ENCODE measurements around the gene THAP12. TPM values are rescaled to one million over a fixed set of nuclear protein-coding genes. Genes with fewer than 3 reads are reported as not detected.

The THAP12 gene
- total RNA-seq, 1 experiment from 2014 or later = 50.5 TPM

GRCh38 chr11:76380159-76380976, 564 bp downstream of the THAP12 start:
- Histone ChIP-seq H3K27ac (ENCODE audit: low read length) (no peak overlapping the region), H3K79me2 (ENCODE audit: low read length) (peaks cover 65% of the 10 kb centered on the region), H3K9ac (ENCODE audit: low read length) (peak overlapping the region; percentile 82), H3K4me2 (ENCODE audit: low read length) (peak overlapping the region; percentile 95), H3K4me3 (ENCODE audit: low read length) (peak overlapping the region; percentile 73), H3K4me1 (ENCODE audit: insufficient read depth, low read length) (peaks cover 21% of the 10 kb centered on the region), H3K27me3 (ENCODE audit: low read length) (no peaks in the 10 kb centered on the region), H3K9me2 (replicated peaks; ENCODE audit: low read length) (no peaks in the 10 kb centered on the region), H3K9me3 (ENCODE audit: low read length) (no peaks in the 10 kb centered on the region), H4K20me1 (ENCODE audit: low read length) (peaks cover 38% of the 10 kb centered on the region), H3F3A (ENCODE audit: low read length, unreplicated experiment) (no peaks in the 10 kb centered on the region), H2AFZ (ENCODE audit: low read length) (peak overlapping the region; percentile 15), H3K36me3 (ENCODE audit: low read depth, low read length) (no peaks in the 10 kb centered on the region)
- POLR2A ChIA-PET (ENCODE audit: unreplicated experiment) = no interaction called here
- no TSS peak for BruUV-seq (replicated peaks)
- DNase-seq (peak; percentile 38), ATAC-seq (peak; percentile 6)
- CTCF ChIA-PET = interaction anchor here (0.6 kb wide), 1 partner anchor 97 kb away, joined by 9 read pairs; no protein-coding TSS in a partner anchor
- TF ChIP-seq EZH2phosphoT487 (IDR thresholded peaks at IDR 0.05; ENCODE audit: borderline replicate concordance, low read length) (no peak), CTCF (conservative IDR thresholded peaks at IDR 0.05; ENCODE audit: low read depth, low read length) (no peak), EZH2 (IDR thresholded peaks at IDR 0.05; ENCODE audit: low read length, unreplicated experiment) (no peak)
- intact Hi-C loops (cut with micrococcal nuclease) = no loop called here

GRCh38 chr11:76379807-76380158, 1.1 kb downstream of the THAP12 start:
- ChIA-PET CTCF (interaction anchor here (0.6 kb wide), 1 partner anchor 98 kb away, joined by 9 read pairs; no protein-coding TSS in a partner anchor), POLR2A (ENCODE audit: unreplicated experiment) (no interaction called here)
- H3K4me1 ChIP-seq (ENCODE audit: insufficient read depth, low read length) = peaks cover 24% of the 10 kb centered on the region
- H3K27ac ChIP-seq (ENCODE audit: low read length) = no peak overlapping the region
- peak overlapping the region; percentile 82 for H3K9ac ChIP-seq (ENCODE audit: low read length)
- peaks cover 44% of the 10 kb centered on the region for H4K20me1 ChIP-seq (ENCODE audit: low read length)
- BruUV-seq (replicated peaks) = TSS peak; percentile 66
- H3K79me2 ChIP-seq (ENCODE audit: low read length) = peaks cover 70% of the 10 kb centered on the region
- peak overlapping the region; percentile 15 for H2AFZ ChIP-seq (ENCODE audit: low read length)
- no peaks in the 10 kb centered on the region for H3K36me3 ChIP-seq (ENCODE audit: low read depth, low read length)
- H3K4me3 ChIP-seq (ENCODE audit: low read length) = peak overlapping the region; percentile 73
- H3K9me2 ChIP-seq (replicated peaks; ENCODE audit: low read length) = no peaks in the 10 kb centered on the region
- H3K27me3 ChIP-seq (ENCODE audit: low read length) = no peaks in the 10 kb centered on the region
- DNase-seq (no peak), ATAC-seq (no peak)
- H3K9me3 ChIP-seq (ENCODE audit: low read length) = no peaks in the 10 kb centered on the region
- TF ChIP-seq CTCF (conservative IDR thresholded peaks at IDR 0.05; ENCODE audit: low read depth, low read length) (no peak), EZH2 (IDR thresholded peaks at IDR 0.05; ENCODE audit: low read length, unreplicated experiment) (no peak), EZH2phosphoT487 (IDR thresholded peaks at IDR 0.05; ENCODE audit: borderline replicate concordance, low read length) (no peak)
- H3F3A ChIP-seq (ENCODE audit: low read length, unreplicated experiment) = no peaks in the 10 kb centered on the region
- intact Hi-C loops (cut with micrococcal nuclease) = no loop called here
- H3K4me2 ChIP-seq (ENCODE audit: low read length) = peak overlapping the region; percentile 95
